HepG2 (cell line): Measurements from ENCODE around the gene SEC14L5. TPM values are rescaled to one million over a fixed set of nuclear protein-coding genes. Genes with fewer than 3 reads are reported as not detected.

Experiments
- BCL6 ChIP-seq: IDR thresholded peaks from 2 replicates; pipeline ENCODE4 v1.6.1; 2016; ENCODE audit warnings: missing genetic modification reagents, missing compliant biosample characterization
- CHD2 ChIP-seq: IDR thresholded peaks from 2 replicates; pipeline ENCODE4 v1.6.1; 2011; ENCODE audit warnings: low read depth, low read length, improper control_type of control experiment
- HDAC1 ChIP-seq: sonication (generic); formaldehyde crosslinking; IDR thresholded peaks from 2 replicates; pipeline ENCODE4 v1.5.1; 2020; ENCODE audit warnings: mild to moderate bottlenecking, missing genetic modification reagents
- HHEX ChIP-seq: IDR thresholded peaks from 2 replicates; pipeline ENCODE4 v1.6.1; 2016; ENCODE audit warnings: control low read depth
- HMG20A ChIP-seq: IDR thresholded peaks from 2 replicates; pipeline ENCODE4 v1.6.1; 2016; ENCODE audit warnings: borderline replicate concordance
- HNF4G ChIP-seq, 2 experiments: sonication (generic) in 1 of 2; formaldehyde crosslinking in 1 of 2; IDR thresholded peaks; 2 replicates each; pipeline versions ENCODE4 v1.4.0 to v1.6.1; 2011 to 2020; ENCODE audit warnings: borderline replicate concordance in 2 of 2, low read depth in 2 of 2, mild to moderate bottlenecking in 2 of 2, low read length in 1 of 2, missing genetic modification reagents in 1 of 2, moderate library complexity in 1 of 2
- HOXA7 ChIP-seq: sonication (generic); formaldehyde crosslinking; IDR thresholded peaks from 2 replicates; pipeline ENCODE4 v1.8.1; 2022; ENCODE audit warnings: mild to moderate bottlenecking, missing genetic modification reagents, moderate library complexity
- IKZF4 ChIP-seq: sonication (generic); formaldehyde crosslinking; IDR thresholded peaks from 2 replicates; pipeline ENCODE4 v1.5.1; 2020; ENCODE audit warnings: borderline replicate concordance, mild to moderate bottlenecking, low read depth, missing genetic modification reagents; ENCODE audit errors: not compliant biosample characterization
- IRF2 ChIP-seq: IDR thresholded peaks from 2 replicates; pipeline ENCODE4 v1.6.1; 2018; ENCODE audit warnings: missing genetic modification reagents, missing compliant biosample characterization
- KDM1A ChIP-seq: IDR thresholded peaks from 2 replicates; pipeline ENCODE4 v1.6.1; 2016; ENCODE audit warnings: missing compliant biosample characterization
- KDM6A ChIP-seq: IDR thresholded peaks from 2 replicates; pipeline ENCODE4 v1.6.1; 2016; ENCODE audit warnings: low read depth
- MAX ChIP-seq: IDR thresholded peaks from 2 replicates; pipeline ENCODE4 v1.6.1; 2012; ENCODE audit warnings: inconsistent platforms
- NCOA5 ChIP-seq: sonication (generic); formaldehyde crosslinking; IDR thresholded peaks from 2 replicates; pipeline ENCODE4 v1.4.0; 2020; ENCODE audit warnings: missing genetic modification reagents
- NFRKB ChIP-seq: fragments of 450-650 bp; IDR thresholded peaks from 2 replicates; pipeline ENCODE4 v1.6.1; 2017
- NFYC ChIP-seq: IDR thresholded peaks from 2 replicates; pipeline ENCODE4 v1.6.1; 2016; ENCODE audit warnings: missing genetic modification reagents, missing compliant biosample characterization
- NPAS2 ChIP-seq: sonication (generic); formaldehyde crosslinking; IDR thresholded peaks from 2 replicates; pipeline ENCODE4 v1.8.0; 2022; ENCODE audit warnings: mild to moderate bottlenecking, missing genetic modification reagents, borderline replicate concordance
- REPIN1 ChIP-seq: sonication (generic); formaldehyde crosslinking; IDR thresholded peaks from 2 replicates; pipeline ENCODE4 v1.8.0; 2022; ENCODE audit warnings: missing genetic modification reagents, low read depth, mild to moderate bottlenecking, borderline replicate concordance
- SIX4 ChIP-seq: sonication (generic); formaldehyde crosslinking; IDR thresholded peaks from 2 replicates; pipeline ENCODE4 v1.4.0; 2020; ENCODE audit warnings: missing genetic modification reagents
- SMYD3 ChIP-seq: sonication (generic); formaldehyde crosslinking; IDR thresholded peaks from 2 replicates; pipeline ENCODE4 v1.8.1; 2023; ENCODE audit warnings: mild to moderate bottlenecking, missing genetic modification reagents
- SNAPC2 ChIP-seq: sonication (generic); formaldehyde crosslinking; IDR thresholded peaks from 2 replicates; pipeline ENCODE4 v1.8.1; 2022; ENCODE audit warnings: mild to moderate bottlenecking, missing genetic modification reagents
- SOX5 ChIP-seq: IDR thresholded peaks from 2 replicates; pipeline ENCODE4 v1.6.1; 2016; ENCODE audit warnings: borderline replicate concordance
- STAT5B ChIP-seq: sonication (generic); formaldehyde crosslinking; IDR thresholded peaks from 2 replicates; pipeline ENCODE4 v1.4.0; 2020; ENCODE audit warnings: missing genetic modification reagents
- TOE1 ChIP-seq: sonication (generic); formaldehyde crosslinking; IDR thresholded peaks from 2 replicates; pipeline ENCODE4 v1.4.0; 2020; ENCODE audit warnings: mild to moderate bottlenecking, missing genetic modification reagents
- YEATS4 ChIP-seq: sonication (generic); formaldehyde crosslinking; IDR thresholded peaks from 2 replicates; pipeline ENCODE4 v1.4.0; 2020; ENCODE audit warnings: missing genetic modification reagents, borderline replicate concordance
- ZBTB37 ChIP-seq: sonication (generic); formaldehyde crosslinking; IDR thresholded peaks from 2 replicates; pipeline ENCODE4 v1.4.0; 2020; ENCODE audit warnings: mild to moderate bottlenecking, missing genetic modification reagents
- ZBTB7A ChIP-seq: sonication (generic); formaldehyde crosslinking; IDR thresholded peaks from 2 replicates; pipeline ENCODE4 v1.8.0; 2022; ENCODE audit warnings: mild to moderate bottlenecking, missing genetic modification reagents
- ZC3H4 ChIP-seq: sonication (generic); formaldehyde crosslinking; IDR thresholded peaks from 2 replicates; pipeline ENCODE4 v1.4.0; 2020; ENCODE audit warnings: missing genetic modification reagents, borderline replicate concordance
- ZKSCAN5 ChIP-seq: sonication (generic); formaldehyde crosslinking; IDR thresholded peaks from 2 replicates; pipeline ENCODE4 v1.5.1; 2020; ENCODE audit warnings: mild to moderate bottlenecking, missing genetic modification reagents
- ZNF333 ChIP-seq: sonication (generic); formaldehyde crosslinking; IDR thresholded peaks from 2 replicates; pipeline ENCODE4 v1.4.0; 2020; ENCODE audit warnings: mild to moderate bottlenecking, missing genetic modification reagents, borderline replicate concordance
- ZNF382 ChIP-seq: sonication (generic); formaldehyde crosslinking; IDR thresholded peaks from 2 replicates; pipeline ENCODE4 v1.5.0; 2020; ENCODE audit warnings: missing genetic modification reagents, mild to moderate bottlenecking, borderline replicate concordance
- ZNF550 ChIP-seq: sonication (generic); formaldehyde crosslinking; IDR thresholded peaks from 2 replicates; pipeline ENCODE4 v1.4.0; 2020; ENCODE audit warnings: mild to moderate bottlenecking, missing genetic modification reagents, borderline replicate concordance
- ZNF746 ChIP-seq: sonication (generic); formaldehyde crosslinking; IDR thresholded peaks from 2 replicates; pipeline ENCODE4 v1.8.0; 2022; ENCODE audit warnings: mild to moderate bottlenecking, missing genetic modification reagents
- polyA plus RNA-seq, 8 experiments: library from polyadenylated mRNA; depleted of rRNA in 3 of 8; stranded (reverse) in 7 of 8; unstranded in 1 of 8; fragments of >200 nt; fragmentation: Illumina TruSeq in 4 of 8; extraction: Trizol in 4 of 8; gene quantifications; 2 replicates each; pipeline versions ENCODE4 v1.2.1 to v1.2.3, GENCODE V29; 2011 to 2016; ENCODE audit warnings: low read depth in 4 of 8, missing spikeins in 1 of 8, mixed read lengths in 1 of 8; ENCODE audit not compliant: insufficient read depth in 1 of 8
- total RNA-seq, 5 experiments: library from RNA; depleted of rRNA; stranded (reverse); fragments of >200 nt; fragmentation: Illumina TruSeq; extraction: Trizol; gene quantifications; 2 replicates each; pipeline ENCODE4 v1.2.3, GENCODE V29; 2016; ENCODE audit warnings: low read depth in 1 of 5

The SEC14L5 gene
- total and polyA plus RNA-seq, 2 of the 13 experiments (the other 11 are each of a cell fraction or from before 2014, with no cell fraction given): 0.40 to 0.42 TPM

GRCh38 chr16:5032748-5033167 lies 74.6 kb downstream of the SEC14L5 start (continued):
- TF ChIP-seq KDM6A (CRISPR knock-in tag): peak; percentile 65; the same call in 1 of the 2 replicates
- no peak for TF ChIP-seq CHD2
- no peak for TF ChIP-seq SNAPC2 (CRISPR knock-in tag)
- no peak for TF ChIP-seq SIX4 (CRISPR knock-in tag)
- no peak for TF ChIP-seq ZC3H4 (CRISPR knock-in tag)
- TF ChIP-seq BCL6: 0 out of 2 replicates have a peak, but pooled peaks have one; percentile 23
- TF ChIP-seq HOXA7 (CRISPR knock-in tag): no peak
- no peak; the same call in 1 of the 2 replicates for TF ChIP-seq MAX
- TF ChIP-seq REPIN1 (CRISPR knock-in tag): 0 out of 2 replicates have a peak, but pooled peaks have one; percentile 20
- TF ChIP-seq NFYC (CRISPR knock-in tag): 0 out of 2 replicates have a peak, but pooled peaks have one; percentile 8
- no peak for TF ChIP-seq SMYD3 (CRISPR knock-in tag)
- no peak for TF ChIP-seq IRF2 (CRISPR knock-in tag)
- no peak for TF ChIP-seq ZNF382
- TF ChIP-seq ZNF333 (CRISPR knock-in tag): no peak
- TF ChIP-seq HHEX: 0 out of 2 replicates have a peak, but pooled peaks have one; percentile 24
- TF ChIP-seq ZBTB37: no peak
- no peak for TF ChIP-seq IKZF4 (CRISPR knock-in tag)
- 0 out of 2 replicates have a peak, but pooled peaks have one; percentile 38 for TF ChIP-seq HNF4G (IDR thresholded peaks at IDR 0.05; ENCODE audit: borderline replicate concordance, low read depth, low read length)
- no peak for TF ChIP-seq HNF4G (CRISPR knock-in tag; IDR thresholded peaks at IDR 0.05; ENCODE audit: borderline replicate concordance, low read depth)
- peak; percentile 61; the same call in 1 of the 2 replicates for TF ChIP-seq HDAC1 (CRISPR knock-in tag)
- TF ChIP-seq TOE1 (CRISPR knock-in tag): no peak
- TF ChIP-seq HMG20A: peak; percentile 52; the same call in 1 of the 2 replicates
- no peak for TF ChIP-seq NPAS2
- TF ChIP-seq YEATS4: no peak
- TF ChIP-seq NFRKB: no peak
- no peak for TF ChIP-seq NCOA5 (CRISPR knock-in tag)
- 0 out of 2 replicates have a peak, but pooled peaks have one; percentile 44 for TF ChIP-seq KDM1A
- TF ChIP-seq ZKSCAN5 (CRISPR knock-in tag): no peak
- TF ChIP-seq ZNF550: no peak
- no peak for TF ChIP-seq ZBTB7A (CRISPR knock-in tag)
- no peak for TF ChIP-seq SOX5 (CRISPR knock-in tag)
- TF ChIP-seq ZNF746 (CRISPR knock-in tag): 0 out of 2 replicates have a peak, but pooled peaks have one; percentile 43
- TF ChIP-seq STAT5B (CRISPR knock-in tag): no peak
